GM18502 (cell line): ENCODE data around the gene CCDC146.
"Not testable (repeated sequence)": the region's sequence is repeated elsewhere in the genome, so short reads cannot be mapped to it uniquely, and the experiment has no call there.

Experiments used
- ATAC-seq: cut with Tn5 transposase; IDR thresholded peaks from one replicate; pipeline ENCODE4 v1.9.1; 2021; ENCODE audit warnings: mild to moderate bottlenecking; ENCODE audit not compliant: unreplicated experiment, poor library complexity

CCDC146 gene

GRCh38 chr7:77131781-77132180 lies 9.4 kb downstream of the CCDC146 start:
- not testable (repeated sequence) for ATAC-seq

- not testable (repeated sequence) for ATAC-seq
Measured at GRCh38 chr7:77138668-77139067, 16.3 kb downstream of the CCDC146 start.

- ATAC-seq = not testable (repeated sequence)
Measured at GRCh38 chr7:77140291-77140690, 17.9 kb downstream of the CCDC146 start.

- not testable (repeated sequence) for ATAC-seq
Measured at GRCh38 chr7:77152232-77152631, 29.8 kb downstream of the CCDC146 start.

- ATAC-seq = peak; percentile 68
Measured at GRCh38 chr7:77154917-77155464, 32.6 kb downstream of the CCDC146 start.

GRCh38 chr7:77155601-77156377 lies 33.4 kb downstream of the CCDC146 start:
- not testable (repeated sequence) for ATAC-seq

GRCh38 chr7:77157034-77157433 lies 34.6 kb downstream of the CCDC146 start:
- peak; percentile 85 for ATAC-seq

GRCh38 chr7:77157446-77157845 lies 35.0 kb downstream of the CCDC146 start:
- peak; percentile 60 for ATAC-seq

GRCh38 chr7:77171073-77171472 lies 48.7 kb downstream of the CCDC146 start:
- not testable (repeated sequence) for ATAC-seq

GRCh38 chr7:77172437-77173172 lies 50.2 kb downstream of the CCDC146 start:
- not testable (repeated sequence) for ATAC-seq

GRCh38 chr7:77174418-77174817 lies 52.0 kb downstream of the CCDC146 start:
- ATAC-seq = not testable (repeated sequence)

- ATAC-seq = peak; percentile 73
Measured at GRCh38 chr7:77175274-77175800, 52.9 kb downstream of the CCDC146 start.

- ATAC-seq = not testable (repeated sequence)
Measured at GRCh38 chr7:77177321-77177904, 55.0 kb downstream of the CCDC146 start.

GRCh38 chr7:77178024-77178423 lies 55.6 kb downstream of the CCDC146 start:
- ATAC-seq = not testable (repeated sequence)

- ATAC-seq = no peak
Measured at GRCh38 chr7:77181015-77181595, 58.7 kb downstream of the CCDC146 start.

GRCh38 chr7:77181734-77182133 lies 59.3 kb downstream of the CCDC146 start:
- ATAC-seq = no peak

GRCh38 chr7:77182261-77182660 lies 59.8 kb downstream of the CCDC146 start:
- ATAC-seq = no peak

GRCh38 chr7:77184463-77184862 lies 62.0 kb downstream of the CCDC146 start:
- ATAC-seq = no peak

- ATAC-seq = no peak
Measured at GRCh38 chr7:77184990-77185389, 62.6 kb downstream of the CCDC146 start.

GRCh38 chr7:77185866-77186265 lies 63.5 kb downstream of the CCDC146 start:
- no peak for ATAC-seq
